Mucosa of stomach (tissue), 1 donor: ENCODE data around the gene SSR1.

ENCODE experiments used
- H3K27me3 ChIP-seq: one replicate; pipeline ENCODE4 v1.7.0; 2013; ENCODE audit warnings: mild to moderate bottlenecking, low read length; ENCODE audit not compliant: control insufficient read depth, insufficient read depth
- H3K36me3 ChIP-seq: one replicate; pipeline ENCODE4 v1.7.0; 2013; ENCODE audit warnings: low read length; ENCODE audit not compliant: control insufficient read depth, insufficient read depth
- H3K4me1 ChIP-seq: one replicate; pipeline ENCODE4 v1.7.0; 2013; ENCODE audit warnings: mild to moderate bottlenecking, low read length; ENCODE audit not compliant: control insufficient read depth, insufficient read depth
- H3K4me3 ChIP-seq: one replicate; pipeline ENCODE4 v1.7.0; 2013; ENCODE audit warnings: low read length
- H3K9ac ChIP-seq: one replicate; pipeline ENCODE4 v1.7.0; 2013; ENCODE audit warnings: mild to moderate bottlenecking, low read length, moderate library complexity
- H3K9me3 ChIP-seq: one replicate; pipeline ENCODE4 v1.7.0; 2013; ENCODE audit warnings: mild to moderate bottlenecking, low read length, moderate library complexity; ENCODE audit not compliant: control insufficient read depth
- donor health status: Pancreatic carcinoma.

The SSR1 gene

DNA sequence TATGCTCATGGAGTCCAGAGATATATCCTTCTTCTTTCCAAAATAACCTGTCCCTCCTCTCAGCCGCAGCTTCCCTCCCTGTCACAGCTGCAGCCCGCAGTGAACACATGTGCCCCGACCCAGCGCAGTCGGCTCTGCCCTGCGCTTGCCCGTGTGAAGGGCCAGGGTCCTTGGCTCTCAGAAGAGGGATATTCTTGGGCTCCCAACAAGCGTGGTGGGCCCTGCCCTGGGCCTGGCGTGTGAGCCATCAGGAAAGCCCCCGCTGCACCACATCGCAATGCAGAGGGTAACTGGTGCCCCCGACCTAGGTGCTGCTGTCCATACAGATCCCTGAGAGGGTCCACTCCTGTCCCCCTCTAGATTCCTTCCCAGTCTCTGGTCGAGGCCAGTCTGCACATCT lies 65.2 kb downstream of the SSR1 start:
- Histone ChIP-seq H3K27me3 (no peaks in the 10 kb centered on the region), H3K4me3 (no peak overlapping the region), H3K9ac (no peak overlapping the region), H3K9me3 (no peaks in the 10 kb centered on the region), H3K4me1 (peaks cover 12% of the 10 kb centered on the region), H3K36me3 (peaks cover 17% of the 10 kb centered on the region)

DNA sequence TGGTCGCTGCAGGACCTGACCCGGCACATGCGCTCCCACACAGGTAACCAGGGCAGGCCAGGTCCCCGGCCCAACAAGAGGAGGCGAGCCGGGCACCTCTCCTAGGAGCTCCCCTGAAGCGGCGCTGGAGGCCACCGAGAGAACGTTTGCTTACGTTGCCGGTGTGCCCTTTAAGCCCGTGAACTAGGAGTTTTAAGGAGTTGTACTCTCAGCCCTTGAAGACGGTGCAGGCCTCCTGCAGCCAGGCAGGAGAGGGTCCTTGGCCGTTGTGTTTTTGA lies 65.9 kb downstream of the SSR1 start:
- H3K9ac ChIP-seq, result no peak overlapping the region
- no peaks in the 10 kb centered on the region for H3K27me3 ChIP-seq
- H3K4me1 ChIP-seq, result peaks cover 18% of the 10 kb centered on the region
- H3K36me3 ChIP-seq, result peaks cover 17% of the 10 kb centered on the region
- H3K9me3 ChIP-seq, result no peaks in the 10 kb centered on the region
- H3K4me3 ChIP-seq, result no peak overlapping the region

DNA sequence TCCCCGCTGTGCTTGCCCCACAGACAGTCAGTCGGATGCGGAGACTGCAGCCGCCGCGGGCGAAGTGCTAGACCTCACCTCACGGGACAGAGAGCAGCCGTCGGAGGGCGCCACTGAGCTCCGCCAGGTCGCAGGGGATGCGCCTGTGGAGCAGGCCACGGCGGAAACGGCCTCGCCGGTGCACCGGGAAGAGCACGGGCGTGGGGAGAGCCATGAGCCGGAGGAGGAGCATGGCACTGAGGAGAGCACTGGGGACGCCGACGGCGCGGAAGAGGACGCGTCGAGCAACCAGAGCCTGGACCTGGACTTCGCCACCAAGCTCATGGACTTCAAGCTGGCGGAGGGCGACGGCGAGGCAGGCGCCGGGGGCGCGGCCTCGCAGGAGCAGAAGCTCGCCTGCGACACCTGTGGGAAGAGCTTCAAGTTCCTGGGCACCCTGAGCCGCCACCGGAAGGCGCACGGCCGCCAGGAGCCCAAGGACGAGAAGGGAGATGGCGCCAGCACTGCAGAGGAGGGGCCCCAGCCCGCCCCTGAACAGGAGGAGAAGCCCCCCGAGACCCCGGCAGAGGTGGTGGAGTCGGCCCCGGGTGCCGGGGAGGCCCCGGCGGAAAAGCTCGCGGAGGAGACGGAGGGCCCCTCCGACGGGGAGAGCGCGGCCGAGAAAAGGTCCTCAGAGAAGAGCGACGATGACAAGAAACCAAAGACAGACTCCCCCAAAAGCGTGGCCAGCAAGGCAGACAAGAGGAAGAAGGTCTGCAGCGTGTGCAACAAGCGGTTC lies 66.4 kb downstream of the SSR1 start:
- H3K9me3 ChIP-seq, result no peaks in the 10 kb centered on the region
- H3K4me1 ChIP-seq, result peaks cover 23% of the 10 kb centered on the region
- H3K4me3 ChIP-seq, result no peak overlapping the region
- H3K27me3 ChIP-seq, result no peaks in the 10 kb centered on the region
- peaks cover 17% of the 10 kb centered on the region for H3K36me3 ChIP-seq
- H3K9ac ChIP-seq, result no peak overlapping the region

DNA sequence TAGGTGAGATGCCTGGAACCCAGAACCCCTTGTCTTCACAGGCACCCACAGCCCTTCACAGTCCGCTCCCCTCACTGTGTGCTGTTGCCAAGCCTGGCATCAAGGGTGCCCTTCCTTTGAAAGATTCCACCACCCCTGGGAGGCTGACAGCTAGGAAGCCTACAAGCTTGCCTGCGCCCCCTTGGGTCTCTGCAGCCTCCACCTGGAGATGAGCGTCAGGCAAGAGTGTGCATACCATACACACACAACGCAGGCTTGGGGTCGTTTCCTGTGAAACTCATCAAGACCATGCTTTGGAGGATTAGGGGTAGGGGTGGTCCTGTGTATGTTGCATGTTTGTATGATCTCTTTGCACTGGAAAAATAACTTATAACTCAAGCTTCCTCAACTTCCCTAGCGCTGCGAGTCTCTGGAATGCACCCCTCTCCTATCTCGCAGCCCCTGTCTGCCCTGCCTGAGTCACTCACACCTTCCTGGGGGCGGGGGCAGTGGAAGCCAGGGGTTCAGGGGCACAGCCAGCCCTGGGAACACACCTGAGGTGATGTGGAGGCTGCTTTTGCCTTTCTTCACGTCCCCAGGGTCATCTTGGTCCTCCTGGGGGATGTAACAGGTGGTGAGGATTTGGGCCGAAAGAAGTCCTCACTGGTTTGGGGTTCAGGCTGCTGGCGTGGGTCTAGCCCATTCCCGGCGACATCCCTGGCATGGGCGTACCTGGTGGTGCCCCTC lies 67.2 kb downstream of the SSR1 start:
- no peaks in the 10 kb centered on the region for H3K27me3 ChIP-seq
- no peak overlapping the region for H3K9ac ChIP-seq
- peaks cover 31% of the 10 kb centered on the region for H3K4me1 ChIP-seq
- no peak overlapping the region for H3K4me3 ChIP-seq
- H3K9me3 ChIP-seq, result no peaks in the 10 kb centered on the region
- H3K36me3 ChIP-seq, result peaks cover 17% of the 10 kb centered on the region

DNA sequence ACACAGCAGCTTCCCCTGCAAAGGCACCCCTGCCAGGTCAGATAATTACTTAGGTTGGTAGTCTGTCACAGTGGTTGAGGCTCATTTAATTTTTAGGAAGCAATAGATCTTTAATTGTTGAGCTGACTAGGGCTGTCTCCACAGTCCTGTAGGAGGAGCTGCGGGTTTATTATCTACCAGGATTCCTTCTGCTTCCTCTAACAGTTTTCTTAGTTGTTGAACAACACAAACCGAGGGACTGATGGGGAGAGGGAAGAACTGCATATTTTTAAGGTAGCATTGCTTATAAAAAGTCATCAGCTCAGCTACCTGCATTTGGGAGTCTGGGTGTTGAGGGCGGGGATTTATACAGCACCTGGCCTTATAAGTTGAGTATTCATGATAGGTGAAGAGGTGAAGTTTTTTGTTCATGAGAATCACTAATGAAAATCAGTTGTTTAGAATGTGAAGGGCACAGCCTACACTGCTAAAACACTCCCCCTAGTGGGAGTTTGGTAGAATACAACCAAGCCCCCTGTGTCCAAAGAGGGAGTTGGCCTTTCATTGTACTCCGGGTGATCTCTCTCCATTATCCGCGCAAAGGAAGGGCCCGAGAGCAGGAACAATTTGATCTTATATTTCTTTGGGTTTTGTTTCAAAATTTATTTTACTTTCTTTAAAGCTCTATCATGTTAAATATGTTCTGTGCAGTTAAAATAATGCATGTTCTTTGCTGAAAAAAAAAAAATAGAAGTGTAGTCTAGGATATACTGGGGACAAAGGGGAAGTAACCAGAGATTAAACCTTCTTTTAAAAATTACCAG lies 69.6 kb downstream of the SSR1 start:
- Histone ChIP-seq H3K36me3 (peaks cover 14% of the 10 kb centered on the region), H3K9me3 (no peaks in the 10 kb centered on the region), H3K4me1 (peaks cover 37% of the 10 kb centered on the region), H3K9ac (no peak overlapping the region), H3K4me3 (no peak overlapping the region), H3K27me3 (no peaks in the 10 kb centered on the region)

DNA sequence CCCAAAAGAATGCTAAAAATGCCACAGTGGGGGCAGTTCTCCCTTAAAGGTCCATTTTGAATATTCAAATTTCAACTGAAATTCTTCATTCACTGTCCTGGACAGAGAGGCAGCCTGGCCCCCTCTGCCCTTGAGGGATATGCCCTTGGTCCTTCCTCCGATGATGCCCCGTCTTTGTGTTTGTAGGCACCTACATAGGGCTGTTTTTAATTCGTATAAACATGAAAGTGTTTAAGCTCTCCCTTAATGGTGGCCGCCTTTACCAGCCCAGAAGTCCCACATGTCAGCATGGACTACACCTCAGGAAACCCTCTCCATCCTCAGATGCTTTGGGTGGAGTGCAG lies 70.2 kb downstream of the SSR1 start:
- Histone ChIP-seq H3K9ac (peak overlapping the region; percentile 16), H3K4me3 (no peak overlapping the region), H3K4me1 (peaks cover 37% of the 10 kb centered on the region), H3K9me3 (no peaks in the 10 kb centered on the region), H3K27me3 (no peaks in the 10 kb centered on the region), H3K36me3 (peaks cover 9% of the 10 kb centered on the region)

DNA sequence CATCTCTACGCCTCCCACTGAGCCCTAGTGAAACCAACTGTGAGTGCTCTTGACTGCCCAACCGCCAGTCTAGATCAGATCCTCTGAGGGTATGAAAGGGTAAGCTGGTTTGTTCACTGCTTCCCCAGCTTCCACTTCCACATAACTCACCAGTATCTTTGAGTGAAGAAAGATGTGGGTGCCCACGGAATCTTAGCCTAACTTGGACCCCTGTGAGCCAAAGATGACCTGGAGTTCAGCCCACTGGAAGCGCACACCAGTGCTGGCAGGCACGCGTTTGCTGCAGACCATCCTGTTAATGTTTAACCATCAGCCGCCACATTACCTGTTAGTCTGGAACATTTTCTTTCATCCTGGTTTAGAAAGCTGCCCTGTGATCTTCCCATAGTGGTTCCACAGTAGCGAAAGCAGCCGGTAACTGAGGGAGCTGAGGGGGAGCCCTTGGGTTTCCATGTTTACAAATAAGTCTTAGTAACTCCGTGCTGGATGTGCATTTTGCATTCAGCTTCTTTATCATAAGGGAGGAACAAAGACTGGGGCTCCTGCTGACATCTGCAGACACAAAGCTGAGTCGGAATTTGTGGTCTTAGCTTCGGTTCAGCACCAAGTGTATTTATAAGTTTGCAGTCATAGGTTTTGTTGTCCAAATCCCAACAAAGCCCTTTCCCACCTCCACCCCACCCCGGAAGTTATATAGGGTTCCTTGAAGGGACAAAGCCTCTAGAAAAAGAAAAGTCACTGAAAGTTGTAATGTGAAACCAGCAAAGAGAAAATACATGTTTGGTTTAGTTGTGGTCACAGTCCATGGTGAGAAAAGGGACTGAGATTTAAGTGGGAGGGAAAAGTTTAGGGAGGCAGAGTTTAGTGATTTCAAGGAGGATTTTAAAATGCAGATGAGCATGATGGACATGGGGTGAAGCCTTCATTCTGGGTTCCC lies 71.0 kb downstream of the SSR1 start:
- Histone ChIP-seq H3K9me3 (no peaks in the 10 kb centered on the region), H3K4me1 (peaks cover 37% of the 10 kb centered on the region), H3K36me3 (peaks cover 4% of the 10 kb centered on the region), H3K4me3 (no peak overlapping the region), H3K27me3 (no peaks in the 10 kb centered on the region), H3K9ac (peak overlapping the region; percentile 26)

DNA sequence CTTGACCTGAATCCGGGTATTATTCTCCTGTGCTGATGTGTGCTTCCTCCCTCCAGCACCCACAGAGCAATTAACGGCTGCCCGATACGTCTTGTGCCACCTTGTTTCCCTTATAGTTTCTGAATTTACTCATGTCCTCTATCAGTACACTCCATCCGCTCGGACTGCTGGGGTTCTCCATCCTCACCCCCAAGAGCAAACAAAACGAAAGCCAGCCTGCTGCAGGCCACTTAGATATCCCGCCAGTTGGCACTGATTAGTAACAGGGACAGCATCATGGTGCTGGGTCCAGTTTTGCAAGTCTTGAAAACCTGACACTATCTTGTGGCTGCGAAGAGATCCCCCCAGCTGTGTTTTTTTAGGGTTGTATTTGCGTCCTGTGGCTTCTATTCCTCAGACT lies 71.8 kb downstream of the SSR1 start:
- Histone ChIP-seq H3K36me3 (no peaks in the 10 kb centered on the region), H3K27me3 (no peaks in the 10 kb centered on the region), H3K4me3 (no peak overlapping the region), H3K9me3 (no peaks in the 10 kb centered on the region), H3K4me1 (peaks cover 44% of the 10 kb centered on the region), H3K9ac (peak overlapping the region; percentile 26)

DNA sequence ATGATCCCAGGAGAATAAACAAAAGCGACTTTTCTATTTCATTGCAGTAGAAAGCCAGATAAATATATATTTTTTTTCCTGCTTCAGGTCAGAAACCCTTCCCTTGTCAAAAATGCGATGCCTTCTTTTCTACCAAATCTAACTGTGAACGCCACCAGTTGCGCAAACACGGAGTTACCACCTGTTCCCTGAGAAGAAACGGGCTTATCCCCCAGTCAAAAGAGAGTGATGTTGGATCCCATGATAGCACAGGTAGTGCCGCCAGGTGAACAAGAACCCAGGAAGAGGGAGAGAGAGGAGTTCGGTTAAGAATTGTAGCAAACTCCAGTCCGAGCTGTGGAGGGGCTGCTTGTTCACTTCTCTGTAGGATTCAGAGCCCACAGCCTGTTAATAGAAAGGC lies 72.6 kb downstream of the SSR1 start:
- Histone ChIP-seq H3K9ac (no peak overlapping the region), H3K4me1 (peaks cover 52% of the 10 kb centered on the region), H3K27me3 (no peaks in the 10 kb centered on the region), H3K4me3 (no peak overlapping the region), H3K9me3 (no peaks in the 10 kb centered on the region), H3K36me3 (no peaks in the 10 kb centered on the region)

DNA sequence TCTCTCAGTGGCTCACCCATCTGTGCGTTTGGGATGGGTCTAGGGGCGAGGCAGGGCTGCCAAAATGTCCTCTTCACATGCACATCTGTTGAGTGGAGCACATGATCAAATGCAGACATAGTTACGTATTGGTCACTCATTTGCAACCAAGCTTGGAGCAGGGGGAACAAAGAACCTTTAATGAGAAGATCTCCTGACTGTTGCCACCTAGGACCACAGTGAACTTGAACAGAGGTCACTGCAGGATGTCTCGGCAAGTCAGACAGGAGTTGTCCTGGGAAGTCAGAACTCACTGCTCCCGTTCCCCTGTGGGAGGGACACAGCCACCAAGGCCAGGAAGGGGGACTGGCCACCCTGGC lies 73.4 kb downstream of the SSR1 start:
- Histone ChIP-seq H3K27me3 (no peaks in the 10 kb centered on the region), H3K4me1 (peaks cover 56% of the 10 kb centered on the region), H3K9me3 (no peaks in the 10 kb centered on the region), H3K9ac (no peak overlapping the region), H3K4me3 (no peak overlapping the region), H3K36me3 (no peaks in the 10 kb centered on the region)

DNA sequence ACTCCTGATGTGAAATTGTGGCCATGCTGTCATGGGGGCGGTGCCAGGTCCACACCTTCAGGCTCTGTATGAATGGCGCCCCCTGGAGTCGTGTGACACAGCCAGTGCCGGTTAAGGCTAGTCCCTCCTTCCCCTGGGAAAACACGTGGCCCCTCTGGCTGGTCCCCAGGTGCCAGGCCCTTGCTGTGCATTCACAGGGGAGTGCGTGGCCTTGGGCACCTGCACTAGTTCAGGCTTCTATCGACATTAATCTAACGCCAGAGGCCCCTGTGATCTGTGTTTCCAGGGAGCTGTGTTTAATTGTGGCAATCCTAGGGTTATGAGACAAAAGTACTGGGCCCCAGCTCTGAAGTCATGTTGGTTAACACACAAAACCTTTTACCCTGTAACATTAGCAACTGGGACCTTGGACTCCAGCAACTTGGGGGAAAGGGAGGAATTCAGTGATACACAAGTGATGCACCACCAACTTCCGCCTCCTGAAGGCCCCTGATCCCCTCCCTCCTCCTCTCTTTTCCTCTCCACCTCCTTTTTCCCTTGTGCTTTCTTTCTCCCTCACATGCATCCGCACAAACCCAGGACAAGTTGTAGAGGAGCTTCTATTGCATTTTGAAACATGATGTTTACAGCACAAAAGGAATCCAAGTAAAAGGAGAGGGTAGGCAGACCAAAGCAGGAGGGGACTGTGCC lies 74.0 kb downstream of the SSR1 start:
- no peaks in the 10 kb centered on the region for H3K9me3 ChIP-seq
- no peaks in the 10 kb centered on the region for H3K27me3 ChIP-seq
- H3K4me1 ChIP-seq, result peaks cover 56% of the 10 kb centered on the region
- no peaks in the 10 kb centered on the region for H3K36me3 ChIP-seq
- H3K9ac ChIP-seq, result no peak overlapping the region
- no peak overlapping the region for H3K4me3 ChIP-seq
